Amniotic stem cell (primary cell): ENCODE data around the gene LEFTY2.
"Not testable (repeated sequence)": the region's sequence is repeated elsewhere in the genome, so short reads cannot be mapped to it uniquely, and the experiment has no call there.

Source experiments
- DNase-seq: peaks from one replicate; lab custom pipeline; 2025; lab: John Stamatoyannopoulos, UW

Gene LEFTY2

GRCh38 chr1:225953315-225953714 lies 12.3 kb upstream of the LEFTY2 start:
- DNase-seq: no peak

- DNase-seq: no peak
These were observed 10.0 kb upstream of the LEFTY2 start for GRCh38 chr1:225950905-225951497.

GRCh38 chr1:225949041-225949440 lies 8.0 kb upstream of the LEFTY2 start:
- DNase-seq: no peak

GRCh38 chr1:225946803-225947202 lies 5.8 kb upstream of the LEFTY2 start:
- DNase-seq: no peak

GRCh38 chr1:225946082-225946620 lies 5.1 kb upstream of the LEFTY2 start:
- no peak for DNase-seq

- no peak for DNase-seq
These were observed 4.5 kb upstream of the LEFTY2 start for GRCh38 chr1:225945564-225945963.

GRCh38 chr1:225944951-225945350 lies 3.9 kb upstream of the LEFTY2 start:
- no peak for DNase-seq

- DNase-seq: no peak
These were observed 3.4 kb upstream of the LEFTY2 start for GRCh38 chr1:225944387-225944786.

GRCh38 chr1:225943582-225943981 lies 2.6 kb upstream of the LEFTY2 start:
- no peak for DNase-seq

- no peak for DNase-seq
These were observed 1.6 kb upstream of the LEFTY2 start for GRCh38 chr1:225942574-225942973.

GRCh38 chr1:225941942-225942222 lies 862 bp upstream of the LEFTY2 start:
- DNase-seq: no peak

GRCh38 chr1:225940385-225941151 lies 452 bp downstream of the LEFTY2 start:
- DNase-seq: no peak

- not testable (repeated sequence) for DNase-seq
These were observed 1.1 kb downstream of the LEFTY2 start for GRCh38 chr1:225939939-225940310.

- not testable (repeated sequence) for DNase-seq
These were observed 1.7 kb downstream of the LEFTY2 start for GRCh38 chr1:225939097-225939938.

- no peak for DNase-seq
These were observed 3.7 kb downstream of the LEFTY2 start for GRCh38 chr1:225937048-225937968.

GRCh38 chr1:225936523-225936922 lies 4.5 kb downstream of the LEFTY2 start:
- DNase-seq: no peak

GRCh38 chr1:225936086-225936485 lies 4.9 kb downstream of the LEFTY2 start:
- not testable (repeated sequence) for DNase-seq

GRCh38 chr1:225934711-225935110 lies 6.3 kb downstream of the LEFTY2 start:
- no peak for DNase-seq

GRCh38 chr1:225933072-225933471 lies 7.9 kb downstream of the LEFTY2 start:
- peak; percentile 64 for DNase-seq

GRCh38 chr1:225931270-225932136 lies 9.5 kb downstream of the LEFTY2 start:
- no peak for DNase-seq

- DNase-seq: no peak
These were observed 10.5 kb downstream of the LEFTY2 start for GRCh38 chr1:225930566-225930965.
